A549 (cell line): ENCODE results near the gene PRKAR1B. TPM values are rescaled to one million over a fixed set of nuclear protein-coding genes. Genes with fewer than 3 reads are reported as not detected.

Experiments
- ATAC-seq, 2 experiments: fragments of 200-7000 bp in 1 of 2; fragments of >200 bp in 1 of 2; cut with Nextera tagmentation in 1 of 2; cut with Tn5 transposase in 1 of 2; 3 replicates each; pipeline versions ENCODE4 v1.8.0 to v1.9.1; 2018 to 2020; ENCODE audit warnings: mild to moderate bottlenecking in 1 of 2, moderate library complexity in 1 of 2
- CTCF ChIA-PET: fragments of 300-600 bp; sonication (Branson Sonifier 250); formaldehyde crosslinking; extraction: SDS; loops from one replicate; lab custom pipeline; 2021; ENCODE audit warnings: antibody characterized with exemption, inconsistent platforms; lab: Yijun Ruan, JAX
- POLR2A ChIA-PET: fragments of 350-600 bp; formaldehyde crosslinking; extraction: SDS; loops from one replicate; lab custom pipeline; 2021; ENCODE audit warnings: antibody characterized with exemption, inconsistent platforms; lab: Yijun Ruan, JAX
- DNase-seq, 2 experiments: peaks; one replicate each; pipeline versions ENCODE4 v3.0.0 to v3.0.0-alpha.2; 2011 to 2016; ENCODE audit warnings: low read depth in 1 of 2, low spot score in 1 of 2
- FAIRE-seq: peaks from 2 replicates; lab custom pipeline; 2011; peaks lifted over from hg19 to GRCh38; lab: Jason Lieb, UNC
- H3K27ac ChIP-seq, 2 experiments: fragments of >200 bp; sonication (Bioruptor Twin); formaldehyde crosslinking; 3 replicates each; pipeline ENCODE4 v1.5.1; 2016 to 2017
- H3K4me1 ChIP-seq: fragments of >200 bp; sonication (Bioruptor Twin); formaldehyde crosslinking; 3 replicates; pipeline ENCODE4 v1.6.1; 2016
- H3K4me2 ChIP-seq: fragments of >200 bp; sonication (Bioruptor Twin); formaldehyde crosslinking; 3 replicates; pipeline ENCODE4 v1.6.1; 2016
- H3K4me3 ChIP-seq: fragments of >200 bp; sonication (Bioruptor Twin); formaldehyde crosslinking; 3 replicates; pipeline ENCODE4 v1.5.1; 2016
- H3K9me3 ChIP-seq: fragments of >200 bp; sonication (Bioruptor Twin); formaldehyde crosslinking; 3 replicates; pipeline ENCODE4 v1.6.1; 2016
- BHLHE40 ChIP-seq: IDR thresholded peaks from 2 replicates; pipeline ENCODE4 v1.6.1; 2012; ENCODE audit warnings: low read depth, low read length, inconsistent platforms
- CBX2 ChIP-seq: fragments of 200-600 bp; sonication (generic); IDR thresholded peaks from 2 replicates; pipeline ENCODE4 v1.6.1; 2016; ENCODE audit warnings: low read depth, mild to moderate bottlenecking, borderline replicate concordance
- EHF ChIP-seq: fragments of 250-450 bp; sonication (Bioruptor Pico); IDR thresholded peaks from 2 replicates; pipeline ENCODE4 v1.5.0; 2020; ENCODE audit warnings: mild to moderate bottlenecking
- EHMT2 ChIP-seq: fragments of 200-600 bp; sonication (generic); IDR thresholded peaks from 2 replicates; pipeline ENCODE4 v1.6.1; 2016; ENCODE audit warnings: antibody characterized with exemption, low read depth, mild to moderate bottlenecking, moderate library complexity
- EP300 ChIP-seq, 2 experiments: fragments of >200 bp; sonication (Bioruptor Twin); formaldehyde crosslinking; IDR thresholded peaks; 2 replicates in 1 of 2; 3 replicates in 1 of 2; pipeline ENCODE4 v1.6.1; 2016 to 2017
- FOSB ChIP-seq: fragments of 250-450 bp; sonication (Bioruptor Pico); IDR thresholded peaks from 2 replicates; pipeline ENCODE4 v1.5.0; 2020; ENCODE audit warnings: mild to moderate bottlenecking, moderate library complexity
- FOSL2 ChIP-seq, 2 experiments: fragments of 450-650 bp in 1 of 2; fragments of >200 bp in 1 of 2; sonication (Bioruptor Twin) in 1 of 2; formaldehyde crosslinking; IDR thresholded peaks; 2 replicates each; pipeline versions ENCODE4 v1.5.0 to v1.6.1; 2016 to 2020; ENCODE audit warnings: mild to moderate bottlenecking in 1 of 2, moderate library complexity in 1 of 2
- GATA3 ChIP-seq: IDR thresholded peaks from 2 replicates; pipeline ENCODE4 v1.6.1; 2012; ENCODE audit warnings: borderline replicate concordance
- HEYL ChIP-seq: fragments of 250-450 bp; sonication (Bioruptor Pico); IDR thresholded peaks from 2 replicates; pipeline ENCODE4 v1.8.0; 2021; ENCODE audit warnings: mild to moderate bottlenecking, moderate library complexity
- HOXB13 ChIP-seq: fragments of 250-450 bp; sonication (Bioruptor Pico); IDR thresholded peaks from 2 replicates; pipeline ENCODE4 v1.5.0; 2020; ENCODE audit warnings: low read depth, mild to moderate bottlenecking, moderate library complexity
- KDM5A ChIP-seq: fragments of 200-600 bp; sonication (generic); IDR thresholded peaks from 2 replicates; pipeline ENCODE4 v1.6.1; 2016; ENCODE audit warnings: antibody characterized with exemption, mild to moderate bottlenecking
- PHF8 ChIP-seq: fragments of 200-600 bp; sonication (generic); IDR thresholded peaks from 2 replicates; pipeline ENCODE4 v1.6.1; 2016; ENCODE audit warnings: low read depth, mild to moderate bottlenecking, antibody characterized with exemption, moderate library complexity, borderline replicate concordance
- POLR2A ChIP-seq: IDR thresholded peaks from 2 replicates; pipeline ENCODE4 v1.6.1; 2012; ENCODE audit warnings: mild to moderate bottlenecking, low read length
- SMC3 ChIP-seq: fragments of >200 bp; sonication (Bioruptor Twin); formaldehyde crosslinking; IDR thresholded peaks from 3 replicates; pipeline ENCODE4 v1.6.1; 2018; ENCODE audit warnings: inconsistent platforms
- SREBF2 ChIP-seq: fragments of 450-650 bp; IDR thresholded peaks from 2 replicates; pipeline ENCODE4 v1.6.1; 2014; ENCODE audit warnings: mild to moderate bottlenecking, moderate library complexity
- TFCP2L1 ChIP-seq: fragments of 250-450 bp; sonication (Bioruptor Pico); IDR thresholded peaks from 2 replicates; pipeline ENCODE4 v1.5.0; 2021; ENCODE audit warnings: mild to moderate bottlenecking
- USF2 ChIP-seq: fragments of 450-650 bp; IDR thresholded peaks from 2 replicates; pipeline ENCODE4 v1.6.1; 2014; ENCODE audit warnings: antibody characterized with exemption
- ZC3H11A ChIP-seq: fragments of 450-650 bp; IDR thresholded peaks from 2 replicates; pipeline ENCODE4 v1.6.1; 2014; ENCODE audit warnings: antibody characterized with exemption, mild to moderate bottlenecking
- ZFP36 ChIP-seq: fragments of 450-650 bp; IDR thresholded peaks from 2 replicates; pipeline ENCODE4 v1.6.1; 2014; ENCODE audit warnings: borderline replicate concordance; ENCODE audit not compliant: partially characterized antibody
- ZNF302 ChIP-seq: fragments of 250-450 bp; sonication (Bioruptor Pico); IDR thresholded peaks from 2 replicates; pipeline ENCODE4 v1.9.0; 2021; ENCODE audit warnings: inconsistent platforms, mild to moderate bottlenecking, moderate library complexity
- WGBS: methylation state at CpG from one replicate; pipeline ENCODE4 v1.1.6; 2017; ENCODE audit errors: missing lambda C conversion rate; 5-methylcytosine and 5-hydroxymethylcytosine counted together
- polyA plus RNA-seq, 4 experiments: library from polyadenylated mRNA; depleted of rRNA in 3 of 4; stranded (reverse); fragments of >200 nt; fragmentation: RNase III in 1 of 4; extraction: RNeasy Plus Mini Kit Qiagen cat#74134 plus additional on column Dnase treatment in 1 of 4; gene quantifications; 2 replicates in 3 of 4; 3 replicates in 1 of 4; pipeline ENCODE4 v1.2.3, GENCODE V29; 2011 to 2017
- TF ChIP-seq, protein P1 (sequence below): fragments of 250-450 bp; sonication (Bioruptor Pico); IDR thresholded peaks from 2 replicates; pipeline ENCODE4 v1.5.0; 2020; ENCODE audit warnings: low read depth, mild to moderate bottlenecking, moderate library complexity
- TF ChIP-seq, protein P2 (sequence below): fragments of 150-350 bp; IDR thresholded peaks from 2 replicates; pipeline ENCODE4 v1.6.1; 2014; ENCODE audit warnings: low read depth, mild to moderate bottlenecking, low read length

PRKAR1B gene
- polyA plus RNA-seq, 2 of the 4 experiments (the other 2 are of a cell fraction): 10.1 to 33.7 TPM

DNA sequence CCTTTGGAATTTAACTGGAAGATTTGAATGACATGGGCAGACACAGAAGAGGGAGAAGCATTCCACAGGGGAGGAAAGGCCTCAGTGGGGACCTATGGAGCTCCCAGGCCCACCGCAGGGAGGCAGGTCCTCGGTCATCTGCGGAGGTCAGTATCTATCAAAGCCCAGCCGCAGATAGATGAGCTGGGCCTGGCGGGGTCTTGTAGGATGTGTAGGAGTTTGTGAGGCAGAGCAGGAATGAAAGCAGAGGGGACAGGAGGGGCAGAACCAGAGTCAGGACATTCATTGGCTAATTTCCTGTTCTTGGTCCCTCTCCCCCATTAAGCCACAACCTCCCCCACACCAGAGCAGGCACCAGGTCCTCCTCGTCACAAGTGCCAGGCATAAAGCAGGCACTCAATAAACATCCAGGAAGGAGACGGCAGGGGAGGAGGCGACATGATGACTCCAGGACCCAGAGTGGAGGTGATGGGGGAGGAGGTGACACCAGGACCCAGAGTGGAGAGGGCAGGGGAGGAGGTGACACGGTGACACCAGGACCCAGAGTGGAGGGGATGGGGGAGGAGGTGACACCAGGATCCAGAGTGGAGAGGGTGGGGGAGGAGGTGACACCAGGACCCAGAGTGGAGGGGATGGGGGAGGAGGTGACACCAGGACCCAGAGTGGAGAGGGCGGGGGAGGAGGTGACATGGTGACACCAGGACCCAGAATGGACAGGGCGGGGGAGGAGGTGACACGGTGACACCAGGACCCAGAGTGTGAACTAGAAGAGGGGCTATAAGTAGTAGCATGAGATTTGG is 123.7 kb downstream of the PRKAR1B start:
- FAIRE-seq: no peak
- no peak overlapping the region for H3K4me3 ChIP-seq
- H3K9me3 ChIP-seq: no peaks in the 10 kb centered on the region
- no peak for TF ChIP-seq BHLHE40
- no peak for TF ChIP-seq ZFP36
- TF ChIP-seq EP300 (IDR thresholded peaks at IDR 0.05): no peak
- no peak for TF ChIP-seq EHMT2
- no peak for TF ChIP-seq ZC3H11A
- no peak for TF ChIP-seq HEYL (CRISPR knock-in tag)
- no peak for TF ChIP-seq SREBF2
- no peak for TF ChIP-seq CBX2
- TF ChIP-seq TFCP2L1 (CRISPR knock-in tag): no peak
- TF ChIP-seq PHF8: no peak
- no peak for TF ChIP-seq HOXB13
- TF ChIP-seq, protein P1, sequence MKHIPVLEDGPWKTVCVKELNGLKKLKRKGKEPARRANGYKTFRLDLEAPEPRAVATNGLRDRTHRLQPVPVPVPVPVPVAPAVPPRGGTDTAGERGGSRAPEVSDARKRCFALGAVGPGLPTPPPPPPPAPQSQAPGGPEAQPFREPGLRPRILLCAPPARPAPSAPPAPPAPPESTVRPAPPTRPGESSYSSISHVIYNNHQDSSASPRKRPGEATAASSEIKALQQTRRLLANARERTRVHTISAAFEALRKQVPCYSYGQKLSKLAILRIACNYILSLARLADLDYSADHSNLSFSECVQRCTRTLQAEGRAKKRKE (CRISPR knock-in tag): no peak
- no peak for TF ChIP-seq KDM5A
- TF ChIP-seq ZNF302: no peak
- no peak for TF ChIP-seq FOSL2 (IDR thresholded peaks at IDR 0.05)
- no peak for TF ChIP-seq FOSL2 (CRISPR knock-in tag; IDR thresholded peaks at IDR 0.05)
- TF ChIP-seq, all 56 proteins: peak for 0
- Histone ChIP-seq H3K4me2 (no peak overlapping the region), H3K27ac (no peak overlapping the region), H3K4me1 (no peaks in the 10 kb centered on the region)
- ATAC-seq (no peak), DNase-seq (no peak)
- POLR2A ChIA-PET: no interaction called here
- CTCF ChIA-PET: interaction anchor here (1.1 kb wide), 1 partner anchor 282 kb away, joined by 3 read pairs; no protein-coding TSS in a partner anchor
- 92% methylated on average over 11 of the region's 12 CpGs for WGBS

- CTCF ChIA-PET: interaction anchor here (1.1 kb wide), 1 partner anchor 281 kb away, joined by 3 read pairs; no protein-coding TSS in a partner anchor
- ATAC-seq: no peak
- WGBS: 89% methylated on average over 37 of the region's 38 CpGs
These were observed 124.5 kb downstream of the PRKAR1B start for GRCh38 chr7:602341-603141.

More at GRCh38 chr7:602341-603141, 124.5 kb downstream of the PRKAR1B start:
- FAIRE-seq: no peak
- POLR2A ChIA-PET: no interaction called here
- no peak for DNase-seq
- Histone ChIP-seq H3K4me3 (no peak overlapping the region), H3K4me2 (no peak overlapping the region), H3K4me1 (no peaks in the 10 kb centered on the region), H3K27ac (no peak overlapping the region), H3K9me3 (no peaks in the 10 kb centered on the region)
- TF ChIP-seq, protein P2, sequence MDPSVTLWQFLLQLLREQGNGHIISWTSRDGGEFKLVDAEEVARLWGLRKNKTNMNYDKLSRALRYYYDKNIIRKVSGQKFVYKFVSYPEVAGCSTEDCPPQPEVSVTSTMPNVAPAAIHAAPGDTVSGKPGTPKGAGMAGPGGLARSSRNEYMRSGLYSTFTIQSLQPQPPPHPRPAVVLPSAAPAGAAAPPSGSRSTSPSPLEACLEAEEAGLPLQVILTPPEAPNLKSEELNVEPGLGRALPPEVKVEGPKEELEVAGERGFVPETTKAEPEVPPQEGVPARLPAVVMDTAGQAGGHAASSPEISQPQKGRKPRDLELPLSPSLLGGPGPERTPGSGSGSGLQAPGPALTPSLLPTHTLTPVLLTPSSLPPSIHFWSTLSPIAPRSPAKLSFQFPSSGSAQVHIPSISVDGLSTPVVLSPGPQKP: no peak
- TF ChIP-seq POLR2A: no peak
- TF ChIP-seq EHF (CRISPR knock-in tag): no peak
- TF ChIP-seq SMC3: no peak
- no peak for TF ChIP-seq USF2
- TF ChIP-seq GATA3: no peak
- TF ChIP-seq BHLHE40: no peak
- TF ChIP-seq FOSL2 (IDR thresholded peaks at IDR 0.05): no peak
- no peak for TF ChIP-seq FOSL2 (CRISPR knock-in tag; IDR thresholded peaks at IDR 0.05)
- no peak for TF ChIP-seq HEYL (CRISPR knock-in tag)
- no peak for TF ChIP-seq FOSB (CRISPR knock-in tag)
- TF ChIP-seq CBX2: no peak
